Sigmoid colon (tissue), 4 donors: Measurements from ENCODE around the gene PREX1.

Experiments used
- EP300 ChIP-seq, 4 donors: sonication (generic); formaldehyde crosslinking; IDR thresholded peaks; one replicate each; pipeline ENCODE4 v1.6.1; 2017; ENCODE audit warnings: antibody characterized with exemption in 4 of 4
- POLR2A ChIP-seq, 2 donors: fragments of 450-650 bp; IDR thresholded peaks; one replicate each; pipeline ENCODE4 v1.6.1; 2016; ENCODE audit warnings: antibody characterized with exemption in 2 of 2, mild to moderate bottlenecking in 2 of 2, moderate library complexity in 2 of 2
- POLR2AphosphoS5 ChIP-seq, 4 donors: sonication (generic); formaldehyde crosslinking; IDR thresholded peaks; one replicate each; pipeline ENCODE4 v1.6.1; 2017; ENCODE audit warnings: antibody characterized with exemption in 4 of 4

DNA sequence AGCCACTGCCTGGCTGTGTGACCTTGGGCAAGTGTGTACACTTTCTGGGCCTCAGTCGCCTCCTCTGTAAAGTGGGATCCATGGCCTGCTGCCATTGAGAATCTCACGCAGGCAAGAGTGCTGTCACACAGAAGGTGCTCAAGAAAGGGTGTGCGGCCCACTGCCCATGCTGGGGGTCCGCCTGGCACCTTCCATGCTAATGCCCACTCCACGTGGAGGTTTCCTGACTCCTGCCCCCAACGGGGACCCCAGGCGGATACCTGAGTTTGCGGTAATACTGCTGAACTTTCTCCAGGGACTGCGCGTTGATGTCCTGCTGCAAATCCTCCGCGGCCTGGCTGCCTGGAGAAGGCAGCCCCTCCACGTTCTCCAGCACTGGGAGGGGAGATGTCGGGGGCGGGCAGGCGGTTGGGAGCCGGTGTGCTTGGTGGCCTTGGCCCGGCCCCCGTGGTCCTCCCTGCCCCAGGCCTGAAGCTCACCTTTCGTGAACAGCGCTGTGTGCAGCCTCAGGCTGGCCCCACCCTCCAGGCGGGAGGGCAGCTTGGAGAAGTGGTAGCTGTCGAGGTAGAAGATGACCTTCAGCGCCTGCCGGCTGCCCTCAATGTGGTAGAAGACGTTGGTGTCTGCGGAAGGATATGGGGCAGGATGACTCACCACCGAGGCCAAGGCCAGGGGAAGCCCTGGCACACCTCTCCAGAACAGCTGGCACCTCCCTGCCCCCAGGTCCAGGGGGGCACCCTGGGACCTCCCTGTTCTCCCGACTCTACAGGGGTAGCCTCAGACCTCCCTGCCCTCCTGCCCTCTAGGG lies 195.6 kb downstream of the PREX1 start:
- TF ChIP-seq EP300 (IDR thresholded peaks at IDR 0.05) (no peak), POLR2AphosphoS5 (IDR thresholded peaks at IDR 0.05) (no peak), POLR2A (IDR thresholded peaks at IDR 0.05) (no peak)
